Testis (tissue), 3 donors: Measurements from ENCODE around the gene CARMIL1. TPM values are rescaled to one million over a fixed set of nuclear protein-coding genes. Genes with fewer than 3 reads are reported as not detected.
A peak's percentile ranks its signal among the peaks of the same experiment; 100 is the strongest.

ENCODE experiments used
- DNase-seq: peaks from one replicate; pipeline ENCODE4 v3.0.0-alpha.2; 2019
- H3K27ac ChIP-seq, 2 donors: fragments of 200-600 bp; sonication (generic); one replicate each; pipeline ENCODE4 v1.5.1; 2019
- H3K27me3 ChIP-seq: fragments of 200-600 bp; sonication (generic); one replicate; pipeline ENCODE4 v1.5.1; 2019
- H3K36me3 ChIP-seq: fragments of 200-600 bp; sonication (generic); one replicate; pipeline ENCODE4 v1.5.1; 2017; ENCODE audit warnings: low read depth; ENCODE audit errors: missing control alignments
- H3K4me1 ChIP-seq: fragments of 200-600 bp; sonication (generic); one replicate; pipeline ENCODE4 v1.5.1; 2019
- H3K4me3 ChIP-seq, 2 donors: fragments of 200-600 bp; sonication (generic); one replicate each; pipeline ENCODE4 v1.5.1; 2017 to 2019
- H3K9me3 ChIP-seq: fragments of 200-600 bp; sonication (generic); one replicate; pipeline ENCODE4 v1.5.1; 2017
- POLR2A ChIP-seq: fragments of 450-650 bp; IDR thresholded peaks from one replicate; pipeline ENCODE4 v1.6.1; 2017; ENCODE audit warnings: antibody characterized with exemption, mild to moderate bottlenecking, moderate library complexity
- WGBS, 2 donors: methylation state at CpG; one replicate each; pipeline ENCODE4 v1.1.5; 2018; 5-methylcytosine and 5-hydroxymethylcytosine counted together
- intact Hi-C: fragments of 100-400 bp; cut with DNase I; formaldehyde crosslinking; loops from one replicate; pipeline ENCODE4 v1.15.1; 2023; ENCODE audit warnings: low total_unique reads
- polyA plus RNA-seq: library from polyadenylated mRNA; stranded (reverse); fragments of 350-450 nt; fragmentation: Illumina TruSeq; extraction: RNeasy Lipid Tissue Mini Kit (QIAGEN cat#74804); gene quantifications from one replicate; pipeline ENCODE4 v1.2.3, GENCODE V29; 2014; ENCODE audit warnings: low read depth, low replicate concordance; ENCODE audit not compliant: insufficient read depth
- total RNA-seq, 2 donors: library from RNA; depleted of rRNA; stranded (reverse); fragments of >200 nt; gene quantifications; one replicate each; pipeline ENCODE4 v1.2.3, GENCODE V29; 2016
- TF ChIP-seq, protein P1 (sequence below), 3 experiments: fragments of 450-650 bp in 2 of 3; fragments of 200-600 bp in 1 of 3; sonication (generic) in 1 of 3; IDR thresholded peaks; one replicate each; pipeline ENCODE4 v1.5.1; 2016 to 2019; ENCODE audit warnings: antibody characterized with exemption in 3 of 3, mild to moderate bottlenecking in 2 of 3, moderate library complexity in 1 of 3

The CARMIL1 gene
- total and polyA plus RNA-seq, 3 donors from 2014 or later: 39.4 to 120 (median 108) TPM

GRCh38 chr6:25360621-25361020 lies 81.4 kb downstream of the CARMIL1 start:
- Histone ChIP-seq H3K4me1 (peaks cover 20% of the 10 kb centered on the region), H3K27me3 (no peaks in the 10 kb centered on the region), H3K4me3 (no peak overlapping the region), H3K36me3 (no peaks in the 10 kb centered on the region), H3K9me3 (no peaks in the 10 kb centered on the region), H3K27ac (no peak overlapping the region)
- no peak for DNase-seq
- intact Hi-C loops: no loop called here
- 47 to 50% methylated on average over 1 of the region's 1 CpG for WGBS, 2 donors
- TF ChIP-seq, protein P1, sequence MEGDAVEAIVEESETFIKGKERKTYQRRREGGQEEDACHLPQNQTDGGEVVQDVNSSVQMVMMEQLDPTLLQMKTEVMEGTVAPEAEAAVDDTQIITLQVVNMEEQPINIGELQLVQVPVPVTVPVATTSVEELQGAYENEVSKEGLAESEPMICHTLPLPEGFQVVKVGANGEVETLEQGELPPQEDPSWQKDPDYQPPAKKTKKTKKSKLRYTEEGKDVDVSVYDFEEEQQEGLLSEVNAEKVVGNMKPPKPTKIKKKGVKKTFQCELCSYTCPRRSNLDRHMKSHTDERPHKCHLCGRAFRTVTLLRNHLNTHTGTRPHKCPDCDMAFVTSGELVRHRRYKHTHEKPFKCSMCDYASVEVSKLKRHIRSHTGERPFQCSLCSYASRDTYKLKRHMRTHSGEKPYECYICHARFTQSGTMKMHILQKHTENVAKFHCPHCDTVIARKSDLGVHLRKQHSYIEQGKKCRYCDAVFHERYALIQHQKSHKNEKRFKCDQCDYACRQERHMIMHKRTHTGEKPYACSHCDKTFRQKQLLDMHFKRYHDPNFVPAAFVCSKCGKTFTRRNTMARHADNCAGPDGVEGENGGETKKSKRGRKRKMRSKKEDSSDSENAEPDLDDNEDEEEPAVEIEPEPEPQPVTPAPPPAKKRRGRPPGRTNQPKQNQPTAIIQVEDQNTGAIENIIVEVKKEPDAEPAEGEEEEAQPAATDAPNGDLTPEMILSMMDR (IDR thresholded peaks at IDR 0.05): no peak
- TF ChIP-seq POLR2A: no peak

GRCh38 chr6:25363427-25363826 lies 84.3 kb downstream of the CARMIL1 start:
- no peaks in the 10 kb centered on the region for H3K36me3 ChIP-seq
- no peak overlapping the region for H3K4me3 ChIP-seq
- no peak for DNase-seq
- H3K27me3 ChIP-seq: no peaks in the 10 kb centered on the region
- TF ChIP-seq POLR2A: no peak
- TF ChIP-seq, protein P1 (IDR thresholded peaks at IDR 0.05): no peak
- intact Hi-C loops: no loop called here
- no peak overlapping the region for H3K27ac ChIP-seq
- peaks cover 26% of the 10 kb centered on the region for H3K4me1 ChIP-seq
- no peaks in the 10 kb centered on the region for H3K9me3 ChIP-seq
- WGBS, 2 donors: 35 to 36% methylated on average over 2 of the region's 2 CpGs

- no peaks in the 10 kb centered on the region for H3K36me3 ChIP-seq
- WGBS, 2 donors: 83 to 89% methylated on average over 5 of the region's 5 CpGs
- peaks cover 29% of the 10 kb centered on the region for H3K4me1 ChIP-seq
- TF ChIP-seq, protein P1 (IDR thresholded peaks at IDR 0.05): no peak
- TF ChIP-seq POLR2A: no peak
- no peaks in the 10 kb centered on the region for H3K27me3 ChIP-seq
- H3K27ac ChIP-seq: no peak overlapping the region
- no peaks in the 10 kb centered on the region for H3K9me3 ChIP-seq
- H3K4me3 ChIP-seq: no peak overlapping the region
- DNase-seq: no peak
- intact Hi-C loops: no loop called here
Measured at GRCh38 chr6:25365154-25365553, 86.0 kb downstream of the CARMIL1 start.

DNA sequence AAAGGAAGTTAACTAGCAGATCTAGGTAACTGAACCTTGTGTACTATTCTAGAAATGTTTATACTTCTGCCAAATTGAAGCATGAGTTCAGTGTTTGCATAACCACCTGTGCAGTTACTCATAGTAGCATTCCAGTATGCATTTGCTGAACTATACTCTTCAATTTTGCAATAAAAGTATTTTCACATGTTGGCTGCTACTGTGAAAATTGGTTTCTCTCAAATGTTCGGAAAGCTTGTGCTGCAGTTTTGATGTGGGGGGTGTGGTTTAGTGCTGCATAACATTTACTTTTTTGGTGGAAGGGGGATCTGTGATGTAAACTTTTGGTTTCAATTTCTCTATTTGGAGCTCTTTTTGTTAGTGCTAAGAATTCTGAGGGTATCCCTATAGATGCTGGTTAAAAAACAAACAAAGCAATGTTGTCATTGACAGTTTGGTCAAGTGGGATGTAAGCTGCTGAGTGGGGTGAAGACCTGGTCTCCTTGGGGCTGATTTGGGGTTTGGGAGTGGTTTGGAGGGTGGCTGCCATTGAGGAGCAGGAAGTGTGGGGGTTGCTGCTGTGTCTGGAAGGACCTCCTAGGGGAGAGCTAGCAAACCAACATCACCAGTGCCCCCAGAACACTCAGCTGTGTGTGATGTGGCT lies 87.8 kb downstream of the CARMIL1 start:
- no peak for DNase-seq
- Histone ChIP-seq H3K27me3 (no peaks in the 10 kb centered on the region), H3K9me3 (no peaks in the 10 kb centered on the region), H3K4me1 (peaks cover 24% of the 10 kb centered on the region), H3K27ac (no peak overlapping the region), H3K4me3 (no peak overlapping the region), H3K36me3 (no peaks in the 10 kb centered on the region)
- intact Hi-C loops: no loop called here
- TF ChIP-seq, protein P1 (IDR thresholded peaks at IDR 0.05): no peak
- no peak for TF ChIP-seq POLR2A
- 60 to 70% methylated on average over 1 of the region's 1 CpG for WGBS, 2 donors

DNA sequence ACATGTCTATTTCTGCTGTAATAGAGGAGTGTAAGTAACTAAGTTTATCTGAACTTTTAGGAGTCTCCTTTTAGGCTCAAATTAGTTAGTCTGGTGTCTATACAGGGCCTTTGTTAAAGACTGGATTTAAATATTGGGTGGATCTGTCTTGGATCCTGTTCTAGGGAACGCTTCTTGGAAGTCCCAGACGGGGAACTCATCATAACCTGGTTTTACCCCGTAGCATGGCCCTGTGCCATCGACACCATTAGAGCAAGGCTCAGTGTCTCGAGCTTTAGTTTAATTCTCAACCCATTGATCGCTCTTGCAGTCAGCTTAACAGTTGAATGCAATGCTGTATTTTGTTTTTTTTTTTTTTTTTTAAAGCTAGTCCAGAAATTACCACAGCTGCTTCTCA lies 89.9 kb downstream of the CARMIL1 start:
- peak; percentile 67 for DNase-seq
- intact Hi-C loops: no loop called here
- Histone ChIP-seq H3K27me3 (no peaks in the 10 kb centered on the region), H3K36me3 (no peaks in the 10 kb centered on the region), H3K4me1 (peaks cover 24% of the 10 kb centered on the region), H3K4me3 (no peak overlapping the region), H3K9me3 (no peaks in the 10 kb centered on the region), H3K27ac (no peak overlapping the region)
- WGBS, 2 donors: 47 to 70% methylated on average over 6 of the region's 6 CpGs
- TF ChIP-seq, protein P1 (IDR thresholded peaks at IDR 0.05): no peak
- TF ChIP-seq POLR2A: no peak
